ENCODE results near the gene HNF4A.

Gene HNF4A

GRCh38 chr20:44405257-44405656, 49.8 kb downstream of the HNF4A start:
- DNase-seq (ENCODE audit: low read depth in 1 of 2, low spot score in 1 of 2), result no peak

DNA sequence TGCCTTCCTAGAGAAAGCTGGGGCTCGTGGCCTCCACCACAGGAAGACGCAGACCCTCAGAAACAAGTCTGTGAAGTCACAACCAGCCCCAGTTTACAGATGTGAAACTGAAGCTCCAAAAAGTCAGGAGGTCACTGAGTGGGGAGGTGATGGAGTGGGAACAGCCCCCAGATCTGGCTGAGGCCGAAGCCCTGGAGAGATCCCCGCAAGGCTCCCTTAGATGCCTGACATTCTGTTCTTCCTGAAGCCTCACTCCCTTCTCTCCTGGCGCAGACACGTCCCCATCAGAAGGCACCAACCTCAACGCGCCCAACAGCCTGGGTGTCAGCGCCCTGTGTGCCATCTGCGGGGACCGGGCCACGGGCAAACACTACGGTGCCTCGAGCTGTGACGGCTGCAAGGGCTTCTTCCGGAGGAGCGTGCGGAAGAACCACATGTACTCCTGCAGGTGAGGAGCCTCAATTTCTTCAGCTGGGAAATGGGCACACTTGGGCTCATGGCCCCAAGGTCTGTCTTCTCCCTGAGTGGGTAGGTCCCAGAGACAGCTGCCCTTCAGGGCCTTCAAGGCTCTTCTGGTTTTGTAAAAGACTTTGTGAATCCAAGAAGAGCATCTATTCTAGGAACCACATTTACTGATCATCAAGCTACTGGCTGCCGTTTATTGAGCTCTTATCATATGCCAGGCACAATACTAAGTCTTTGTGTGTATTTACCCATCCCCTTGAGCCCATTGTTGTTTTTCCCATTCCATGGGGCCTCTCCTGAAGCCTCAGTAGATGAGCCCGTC, 50.5 kb downstream of the HNF4A start:
- DNase-seq (ENCODE audit: low read depth in 1 of 2, low spot score in 1 of 2), result no peak

DNA sequence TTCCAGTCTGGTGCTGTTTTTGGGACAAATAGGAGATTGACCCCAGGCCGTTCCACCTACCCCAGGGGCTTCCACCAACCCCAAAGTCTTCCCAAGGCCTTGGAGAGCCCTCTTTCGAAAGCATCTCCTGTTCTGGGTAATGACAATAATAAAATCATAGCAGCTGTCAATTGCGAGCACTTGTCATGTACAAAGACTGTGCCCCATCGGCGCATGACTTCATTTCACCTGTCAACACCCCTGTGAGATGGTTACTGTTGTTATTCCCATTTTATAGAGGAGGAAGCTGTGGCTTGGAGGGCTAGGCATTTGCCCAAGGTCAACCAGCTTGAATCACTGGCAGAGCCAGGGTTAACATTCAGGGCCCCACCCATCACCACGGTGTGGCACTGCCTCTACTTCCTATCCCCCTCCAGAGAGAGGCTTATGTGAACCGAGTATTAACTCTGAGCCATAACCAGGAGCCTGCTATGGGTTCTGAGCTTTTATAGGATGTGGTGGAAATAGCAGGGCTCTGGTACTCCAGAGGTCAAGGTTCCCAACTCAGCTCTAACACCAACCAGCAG, 51.2 kb downstream of the HNF4A start:
- no peak for DNase-seq (ENCODE audit: low read depth in 1 of 2, low spot score in 1 of 2)

- no peak for DNase-seq (ENCODE audit: low read depth in 1 of 2, low spot score in 1 of 2)
Measured at GRCh38 chr20:44407402-44408184, 52.1 kb downstream of the HNF4A start.

- DNase-seq (ENCODE audit: low read depth in 1 of 2, low spot score in 1 of 2), result no peak
Measured at GRCh38 chr20:44409132-44409600, 53.7 kb downstream of the HNF4A start.

DNA sequence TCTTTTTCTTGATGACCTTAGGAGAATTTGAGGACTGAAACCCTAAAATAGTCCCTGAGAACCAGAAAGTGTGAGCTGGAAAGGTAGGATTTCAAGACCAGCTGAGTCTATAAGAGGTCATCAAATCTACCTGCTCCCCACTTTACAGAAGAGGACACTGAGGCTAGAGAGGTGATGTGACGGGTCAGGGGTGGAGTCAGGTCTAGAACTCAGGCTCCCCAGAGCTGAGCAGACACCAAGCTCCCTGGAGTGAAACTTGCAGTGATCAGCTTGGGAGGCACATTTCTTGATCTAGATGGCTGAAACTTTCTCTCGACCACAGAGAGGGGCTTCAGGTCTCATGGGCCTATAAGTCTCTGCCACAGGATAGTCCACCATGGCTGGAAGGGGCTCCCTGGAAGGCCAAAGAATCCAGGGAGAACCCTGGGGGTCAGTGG, 55.1 kb downstream of the HNF4A start:
- DNase-seq (ENCODE audit: low read depth in 1 of 2, low spot score in 1 of 2), result no peak

- DNase-seq (ENCODE audit: low read depth in 1 of 2, low spot score in 1 of 2), result no peak
Measured at GRCh38 chr20:44411020-44411756, 55.7 kb downstream of the HNF4A start.

DNA sequence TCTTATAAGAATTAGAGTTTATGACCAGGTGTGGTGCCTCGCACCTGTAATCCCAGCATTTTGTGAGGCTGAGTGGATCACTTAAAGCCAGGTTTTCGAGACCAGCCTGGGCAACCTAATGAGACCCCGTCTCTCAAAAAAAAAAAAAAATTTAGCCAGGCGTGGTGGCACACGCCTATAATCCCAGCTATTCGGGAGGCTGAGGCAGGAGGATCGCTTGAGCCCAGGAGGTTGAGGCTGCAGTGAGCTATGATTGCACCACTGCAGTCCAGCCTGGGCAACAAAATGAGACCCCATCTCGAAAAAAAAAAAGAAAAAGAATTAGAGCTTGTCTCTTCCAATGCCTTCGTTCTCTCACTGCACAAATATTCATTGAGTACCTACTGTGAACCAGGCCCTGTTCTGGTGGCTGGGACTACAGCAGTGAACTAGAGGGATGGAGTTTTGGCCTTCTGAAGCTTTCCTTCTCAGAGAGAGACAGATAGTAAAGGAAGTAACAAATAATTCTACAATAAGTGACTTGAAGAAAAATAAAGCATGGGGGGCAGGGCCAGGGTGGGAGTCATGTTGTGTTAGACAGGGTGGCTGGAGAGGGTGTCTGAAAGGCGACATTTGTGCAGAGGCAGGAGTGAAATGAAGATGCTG, 56.4 kb downstream of the HNF4A start:
- no peak for DNase-seq (ENCODE audit: low read depth in 1 of 2, low spot score in 1 of 2)

- no peak for DNase-seq (ENCODE audit: low read depth in 1 of 2, low spot score in 1 of 2)
Measured at GRCh38 chr20:44412402-44413144, 57.1 kb downstream of the HNF4A start.

DNA sequence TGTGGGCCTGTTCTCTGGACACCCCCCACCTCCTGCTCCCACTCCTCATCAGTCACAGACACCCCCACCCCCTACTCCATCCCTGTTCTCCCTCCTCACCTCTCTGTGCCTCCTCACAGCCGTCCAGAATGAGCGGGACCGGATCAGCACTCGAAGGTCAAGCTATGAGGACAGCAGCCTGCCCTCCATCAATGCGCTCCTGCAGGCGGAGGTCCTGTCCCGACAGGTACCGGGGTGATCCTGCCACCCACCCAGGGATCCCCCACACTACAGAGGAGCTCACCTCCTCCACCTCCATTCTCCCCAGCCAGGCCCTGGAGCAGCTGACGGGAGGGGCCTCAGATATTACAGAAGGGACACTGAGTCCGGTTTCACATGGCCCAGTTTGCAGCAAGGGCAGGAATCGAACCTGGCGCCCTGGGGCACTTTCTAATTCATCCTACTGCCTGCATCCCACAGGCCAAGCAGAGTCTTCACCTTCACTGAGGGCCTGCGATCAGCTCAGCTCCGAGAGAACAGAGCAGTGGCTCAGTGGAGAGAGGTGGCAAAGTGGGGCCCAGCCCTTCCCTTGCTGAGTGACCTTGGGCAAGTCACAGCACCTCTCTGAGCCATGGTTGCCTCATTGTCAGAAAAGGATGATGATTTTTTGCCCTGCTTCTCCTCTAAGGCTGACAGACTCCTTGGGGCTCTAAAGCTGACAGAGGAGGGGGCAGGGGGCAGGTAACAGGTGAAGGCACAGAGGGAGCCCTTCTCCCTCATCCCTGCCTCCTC, 58.3 kb downstream of the HNF4A start:
- DNase-seq (ENCODE audit: low read depth in 1 of 2, low spot score in 1 of 2), result no peak

DNA sequence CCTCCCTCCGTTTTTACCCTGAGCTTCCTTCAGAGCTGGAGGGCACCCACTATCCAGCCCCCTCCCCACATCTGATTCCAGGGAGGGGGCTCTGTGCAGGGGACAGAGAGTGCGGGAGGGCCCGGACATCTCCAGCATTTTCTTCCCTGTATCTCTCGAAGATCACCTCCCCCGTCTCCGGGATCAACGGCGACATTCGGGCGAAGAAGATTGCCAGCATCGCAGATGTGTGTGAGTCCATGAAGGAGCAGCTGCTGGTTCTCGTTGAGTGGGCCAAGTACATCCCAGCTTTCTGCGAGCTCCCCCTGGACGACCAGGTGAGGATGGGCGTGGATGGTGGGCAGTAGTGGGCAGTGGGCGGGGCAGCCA, 58.8 kb downstream of the HNF4A start:
- no peak for DNase-seq (ENCODE audit: low read depth in 1 of 2, low spot score in 1 of 2)

DNA sequence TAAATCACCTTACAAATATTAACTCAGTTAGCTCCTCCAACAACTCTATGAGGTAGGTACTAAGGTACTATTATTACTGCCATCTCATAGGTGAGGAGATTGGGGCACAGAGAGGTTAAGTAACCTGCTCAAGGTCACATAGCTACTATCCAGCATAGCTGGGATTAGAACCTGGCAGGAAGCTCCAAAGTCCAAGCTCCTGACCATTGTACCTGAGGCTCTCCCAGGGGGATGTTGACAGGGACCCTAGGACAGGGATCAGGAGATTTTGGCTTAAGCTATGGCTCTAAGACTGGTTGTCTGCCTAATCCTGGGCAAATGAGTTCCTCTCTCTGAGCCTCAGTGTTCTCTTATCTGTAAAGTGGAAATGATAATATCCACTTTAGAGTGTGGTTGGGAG, 59.3 kb downstream of the HNF4A start:
- DNase-seq (ENCODE audit: low read depth in 1 of 2, low spot score in 1 of 2), result no peak

DNA sequence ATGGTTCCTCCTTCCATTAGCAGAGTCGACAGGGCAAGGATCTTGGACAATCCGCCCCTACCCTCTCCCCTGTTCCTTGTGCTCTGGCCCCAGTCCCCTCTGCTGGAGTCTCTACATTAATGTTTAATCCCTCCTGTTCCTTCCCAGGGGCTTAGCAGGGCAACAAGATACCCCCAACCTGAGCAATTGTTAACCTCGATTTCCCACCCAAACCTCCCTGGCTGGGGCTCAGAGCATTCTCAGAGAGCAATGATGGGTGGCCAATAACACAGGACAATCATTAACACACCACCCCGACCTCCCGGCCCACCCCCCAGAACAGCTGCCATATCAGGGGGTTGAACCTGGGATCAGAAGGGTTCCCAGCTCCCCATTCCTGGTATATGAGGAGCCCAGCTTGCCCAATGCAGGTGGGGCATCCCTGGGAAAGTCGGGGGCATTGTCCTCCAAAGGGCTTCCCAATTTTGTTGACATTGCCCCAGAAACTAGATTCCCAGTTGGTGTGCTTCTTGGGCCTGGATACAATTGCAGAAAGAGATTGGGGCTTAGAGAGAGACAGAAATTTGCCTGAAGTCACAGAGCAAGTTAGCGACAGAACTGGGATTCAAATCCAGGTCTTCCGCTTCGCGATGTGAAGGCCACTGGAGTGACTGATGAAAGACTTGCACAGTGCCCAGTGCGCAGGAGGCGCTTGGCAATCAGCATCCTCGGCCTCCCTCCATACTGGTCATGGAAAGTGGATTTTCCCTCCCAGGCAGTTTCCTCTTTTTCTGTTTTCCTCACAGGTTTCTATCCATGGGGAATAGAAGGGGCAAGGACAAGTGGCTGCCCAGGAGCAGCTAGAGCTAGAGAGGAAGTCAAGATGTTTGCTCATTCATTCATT, 60.6 kb downstream of the HNF4A start:
- no peak for DNase-seq (ENCODE audit: low read depth in 1 of 2, low spot score in 1 of 2)

DNA sequence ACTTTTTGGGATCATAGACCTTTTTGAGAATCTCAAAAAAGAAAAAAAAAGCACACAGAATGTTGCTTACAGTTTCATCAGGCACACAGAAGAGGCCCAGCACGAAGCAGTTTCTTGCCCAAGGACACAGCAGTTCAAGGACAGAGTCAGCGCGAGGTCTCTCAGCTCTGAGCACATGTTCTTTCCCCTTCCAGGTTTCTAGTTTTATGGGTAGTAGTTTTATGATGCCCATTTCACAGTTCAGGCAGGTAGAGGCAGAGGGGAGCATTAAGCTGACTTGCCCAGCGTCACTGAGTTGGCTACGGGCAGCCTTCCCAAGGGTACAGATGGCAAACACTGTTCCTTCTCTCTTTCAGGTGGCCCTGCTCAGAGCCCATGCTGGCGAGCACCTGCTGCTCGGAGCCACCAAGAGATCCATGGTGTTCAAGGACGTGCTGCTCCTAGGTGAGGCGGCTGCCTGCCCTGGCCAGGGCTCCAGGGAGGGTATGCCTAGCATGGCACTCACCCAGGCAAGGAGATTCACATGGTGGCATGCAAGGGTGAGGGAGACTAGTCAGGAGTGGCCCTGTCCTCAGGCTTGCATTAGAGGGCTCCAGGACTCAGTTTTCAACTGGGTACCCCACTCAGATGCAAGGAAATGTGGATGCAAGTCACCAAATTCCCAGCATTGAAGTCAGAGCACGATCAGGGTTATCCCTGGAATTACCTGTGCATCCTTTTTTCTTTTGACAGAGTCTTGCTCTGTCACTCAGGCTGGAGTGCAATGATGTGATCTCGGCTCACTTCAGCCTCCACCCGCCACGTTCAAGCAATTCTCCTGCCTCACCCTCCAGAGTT, 62.8 kb downstream of the HNF4A start:
- no peak for DNase-seq (ENCODE audit: low read depth in 1 of 2, low spot score in 1 of 2)

GRCh38 chr20:44419131-44419844, 63.8 kb downstream of the HNF4A start:
- DNase-seq (ENCODE audit: low read depth in 1 of 2, low spot score in 1 of 2), result no peak

DNA sequence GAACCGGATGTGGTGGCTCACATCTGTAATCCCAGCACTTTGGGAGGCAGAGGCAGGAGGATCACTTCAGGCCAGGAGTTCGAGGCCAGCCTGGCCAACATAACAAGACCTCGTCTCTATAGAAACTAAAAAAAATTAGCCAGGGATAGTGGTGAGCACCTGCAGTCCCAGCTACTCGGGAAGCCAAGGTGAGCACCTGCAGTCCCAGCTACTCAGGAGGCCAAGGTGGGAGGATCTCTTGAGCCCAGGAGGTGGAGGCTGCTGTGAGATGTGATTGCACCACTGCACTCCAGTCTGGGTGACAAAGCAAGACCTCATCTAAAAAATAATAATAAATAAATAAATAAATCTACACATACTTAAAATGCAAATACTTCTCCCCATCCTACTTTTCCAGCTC, 65.0 kb downstream of the HNF4A start:
- DNase-seq (ENCODE audit: low read depth in 1 of 2, low spot score in 1 of 2), result no peak

DNA sequence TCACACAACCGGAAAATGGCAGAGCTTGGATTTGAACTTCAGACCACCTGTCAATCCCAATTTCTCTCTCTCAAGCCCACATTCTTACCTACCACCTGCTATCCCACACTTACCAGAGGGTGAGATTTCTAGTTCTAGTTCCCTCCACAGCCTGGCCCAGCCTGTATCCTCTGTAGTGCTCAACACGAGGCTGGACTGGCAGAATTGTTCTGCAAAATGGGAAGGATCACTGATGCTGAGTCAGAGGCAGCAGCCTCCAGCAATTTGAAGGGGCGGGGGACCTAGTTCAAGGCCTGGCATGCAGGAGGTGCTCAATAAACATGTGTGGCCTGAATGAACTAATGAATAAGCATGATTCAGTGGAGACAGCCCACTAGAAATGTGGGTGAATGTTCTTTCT, 66.6 kb downstream of the HNF4A start:
- DNase-seq (ENCODE audit: low read depth in 1 of 2, low spot score in 1 of 2), result no peak
